Fibroblast of pulmonary artery (primary cell): ENCODE results near the gene CAND2.

Experiments used
- DNase-seq: peaks from one replicate; pipeline ENCODE4 v3.0.0-alpha.2; 2010; ENCODE audit warnings: low read depth
- H3K4me3 ChIP-seq: replicated peaks from 2 replicates; pipeline ENCODE4 v1.5.1; 2011; ENCODE audit warnings: low read depth, mild to moderate bottlenecking, control low read depth, low read length, moderate library complexity
- CTCF ChIP-seq: IDR thresholded peaks from 2 replicates; pipeline ENCODE4 v1.5.1; 2011; ENCODE audit warnings: mild to moderate bottlenecking, control low read depth, low read length, inconsistent platforms; ENCODE audit errors: missing control alignments

The CAND2 gene

GRCh38 chr3:12752809-12753208, 43.7 kb upstream of the CAND2 start:
- no peak for TF ChIP-seq CTCF
- no peak overlapping the region for H3K4me3 ChIP-seq
- DNase-seq: no peak

GRCh38 chr3:12753275-12754028, 43.0 kb upstream of the CAND2 start:
- no peak for TF ChIP-seq CTCF
- no peak for DNase-seq
- no peak overlapping the region for H3K4me3 ChIP-seq

- H3K4me3 ChIP-seq: no peak overlapping the region
- no peak for TF ChIP-seq CTCF
Observed at GRCh38 chr3:12754313-12754712, 42.2 kb upstream of the CAND2 start.

GRCh38 chr3:12755754-12756153, 40.7 kb upstream of the CAND2 start:
- no peak for TF ChIP-seq CTCF
- H3K4me3 ChIP-seq: no peak overlapping the region
- DNase-seq: no peak

More at GRCh38 chr3:12754313-12754712, 42.2 kb upstream of the CAND2 start:
- DNase-seq: no peak

GRCh38 chr3:12756175-12756574, 40.3 kb upstream of the CAND2 start:
- TF ChIP-seq CTCF: no peak
- H3K4me3 ChIP-seq: no peak overlapping the region

GRCh38 chr3:12756635-12757034, 39.8 kb upstream of the CAND2 start:
- no peak for DNase-seq
- H3K4me3 ChIP-seq: no peak overlapping the region
- TF ChIP-seq CTCF: no peak

More at GRCh38 chr3:12756175-12756574, 40.3 kb upstream of the CAND2 start:
- DNase-seq: no peak
